ENCODE measurements around the gene LRRC41.

DNA sequence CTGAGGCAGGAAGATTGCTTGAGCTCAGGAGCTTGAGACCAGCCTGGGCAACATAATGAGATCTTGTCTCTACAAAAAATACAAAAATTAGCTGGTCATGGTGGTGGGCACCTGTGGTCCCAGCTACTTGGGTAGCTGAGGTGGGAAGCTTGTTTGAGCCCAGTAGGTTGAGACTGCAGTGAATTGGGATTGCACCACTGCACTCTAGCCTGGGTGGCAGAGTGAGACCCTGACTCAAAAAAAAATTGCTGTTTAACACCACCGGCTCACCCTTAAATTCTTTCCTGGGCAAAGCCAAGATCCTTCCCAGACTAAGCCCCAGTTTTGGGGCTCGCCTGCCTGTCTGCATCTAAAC, 30.6 kb upstream of the LRRC41 start:
- no peak for TF ChIP-seq POLR2AphosphoS5 (IDR thresholded peaks at IDR 0.05)
- TF ChIP-seq, protein P1, sequence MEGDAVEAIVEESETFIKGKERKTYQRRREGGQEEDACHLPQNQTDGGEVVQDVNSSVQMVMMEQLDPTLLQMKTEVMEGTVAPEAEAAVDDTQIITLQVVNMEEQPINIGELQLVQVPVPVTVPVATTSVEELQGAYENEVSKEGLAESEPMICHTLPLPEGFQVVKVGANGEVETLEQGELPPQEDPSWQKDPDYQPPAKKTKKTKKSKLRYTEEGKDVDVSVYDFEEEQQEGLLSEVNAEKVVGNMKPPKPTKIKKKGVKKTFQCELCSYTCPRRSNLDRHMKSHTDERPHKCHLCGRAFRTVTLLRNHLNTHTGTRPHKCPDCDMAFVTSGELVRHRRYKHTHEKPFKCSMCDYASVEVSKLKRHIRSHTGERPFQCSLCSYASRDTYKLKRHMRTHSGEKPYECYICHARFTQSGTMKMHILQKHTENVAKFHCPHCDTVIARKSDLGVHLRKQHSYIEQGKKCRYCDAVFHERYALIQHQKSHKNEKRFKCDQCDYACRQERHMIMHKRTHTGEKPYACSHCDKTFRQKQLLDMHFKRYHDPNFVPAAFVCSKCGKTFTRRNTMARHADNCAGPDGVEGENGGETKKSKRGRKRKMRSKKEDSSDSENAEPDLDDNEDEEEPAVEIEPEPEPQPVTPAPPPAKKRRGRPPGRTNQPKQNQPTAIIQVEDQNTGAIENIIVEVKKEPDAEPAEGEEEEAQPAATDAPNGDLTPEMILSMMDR (IDR thresholded peaks at IDR 0.05 in 8 of 11, conservative IDR thresholded peaks at IDR 0.05 in 3 of 11) = no peak

Data from spleen (tissue), 7 donors.